ENCODE data around the gene PPP3CA.
"Not testable (repeated sequence)": the region's sequence is repeated elsewhere in the genome, so short reads cannot be mapped to it uniquely, and the experiment has no call there.

The PPP3CA gene

DNA sequence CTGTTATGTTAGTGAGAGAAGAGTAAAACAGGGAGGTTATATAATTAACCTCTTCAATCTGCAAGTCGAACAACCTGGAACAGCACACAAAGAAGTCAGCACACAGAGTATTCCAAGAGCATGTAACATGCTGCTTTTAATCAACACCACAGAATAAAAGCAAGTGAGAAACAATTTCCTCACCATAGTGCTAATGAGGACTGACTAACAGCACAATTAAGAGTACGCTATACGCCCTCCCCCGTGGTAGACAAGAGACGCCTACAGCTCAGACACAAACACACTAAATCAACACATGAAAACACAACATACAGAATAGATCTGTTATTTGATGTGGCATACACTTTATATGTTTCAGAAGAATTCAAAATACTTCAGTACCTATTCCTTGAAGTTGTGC, 103.0 kb downstream of the PPP3CA start:
- no peak for DNase-seq

GRCh38 chr4:101242441-101242840, 104.9 kb downstream of the PPP3CA start:
- DNase-seq, result no peak

DNA sequence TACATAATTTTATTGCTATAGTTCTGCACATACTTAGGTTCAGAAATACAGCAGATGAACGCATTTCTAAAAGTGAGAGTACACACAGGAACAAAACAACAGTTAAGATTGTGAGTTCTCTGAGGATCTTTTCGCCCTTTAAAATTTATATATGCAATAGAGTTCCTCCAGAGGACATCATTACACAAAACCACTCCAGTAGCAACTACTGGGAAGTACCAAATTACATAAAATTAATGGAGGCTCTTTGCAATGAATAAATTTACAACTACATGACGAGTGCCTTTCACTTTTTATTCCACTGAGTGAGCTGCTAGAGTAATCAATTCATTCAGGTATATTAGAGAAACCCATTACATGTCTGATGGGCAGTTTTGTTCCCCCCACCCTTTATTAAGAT, 107.2 kb downstream of the PPP3CA start:
- no peak for DNase-seq

- DNase-seq, result no peak
Measured at GRCh38 chr4:101239665-101240064, 107.7 kb downstream of the PPP3CA start.

GRCh38 chr4:101238706-101239105, 108.6 kb downstream of the PPP3CA start:
- no peak for DNase-seq

- no peak for DNase-seq
Measured at GRCh38 chr4:101237773-101238172, 109.6 kb downstream of the PPP3CA start.

DNA sequence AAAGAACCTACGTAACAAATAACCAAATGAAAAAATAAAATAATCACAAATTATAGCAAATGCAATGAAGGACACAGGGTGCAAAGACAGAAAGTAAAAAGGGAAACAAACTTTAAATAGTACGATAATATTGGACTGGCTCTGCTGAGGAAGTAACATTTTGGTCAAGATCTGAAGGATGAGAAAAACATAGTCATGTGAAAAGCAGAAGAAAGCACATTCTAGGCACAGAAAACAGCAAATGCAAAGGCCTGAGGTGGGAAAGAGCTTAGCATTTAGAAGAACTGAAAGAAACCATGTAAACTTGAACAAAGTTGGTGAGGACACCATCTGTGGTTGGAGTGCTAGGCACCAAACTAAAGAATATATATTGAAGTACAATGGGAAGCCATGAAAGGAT, 111.2 kb downstream of the PPP3CA start:
- no peak for DNase-seq

GRCh38 chr4:101234141-101234540, 113.2 kb downstream of the PPP3CA start:
- not testable (repeated sequence) for DNase-seq

GRCh38 chr4:101232074-101232776, 115.1 kb downstream of the PPP3CA start:
- peak in 1 of 2 donors; percentile 15 for DNase-seq

- no peak for DNase-seq
Measured at GRCh38 chr4:101230801-101231426, 116.4 kb downstream of the PPP3CA start.

- DNase-seq, result no peak
Measured at GRCh38 chr4:101229116-101229515, 118.2 kb downstream of the PPP3CA start.

GRCh38 chr4:101227715-101228114, 119.6 kb downstream of the PPP3CA start:
- no peak for DNase-seq

DNA sequence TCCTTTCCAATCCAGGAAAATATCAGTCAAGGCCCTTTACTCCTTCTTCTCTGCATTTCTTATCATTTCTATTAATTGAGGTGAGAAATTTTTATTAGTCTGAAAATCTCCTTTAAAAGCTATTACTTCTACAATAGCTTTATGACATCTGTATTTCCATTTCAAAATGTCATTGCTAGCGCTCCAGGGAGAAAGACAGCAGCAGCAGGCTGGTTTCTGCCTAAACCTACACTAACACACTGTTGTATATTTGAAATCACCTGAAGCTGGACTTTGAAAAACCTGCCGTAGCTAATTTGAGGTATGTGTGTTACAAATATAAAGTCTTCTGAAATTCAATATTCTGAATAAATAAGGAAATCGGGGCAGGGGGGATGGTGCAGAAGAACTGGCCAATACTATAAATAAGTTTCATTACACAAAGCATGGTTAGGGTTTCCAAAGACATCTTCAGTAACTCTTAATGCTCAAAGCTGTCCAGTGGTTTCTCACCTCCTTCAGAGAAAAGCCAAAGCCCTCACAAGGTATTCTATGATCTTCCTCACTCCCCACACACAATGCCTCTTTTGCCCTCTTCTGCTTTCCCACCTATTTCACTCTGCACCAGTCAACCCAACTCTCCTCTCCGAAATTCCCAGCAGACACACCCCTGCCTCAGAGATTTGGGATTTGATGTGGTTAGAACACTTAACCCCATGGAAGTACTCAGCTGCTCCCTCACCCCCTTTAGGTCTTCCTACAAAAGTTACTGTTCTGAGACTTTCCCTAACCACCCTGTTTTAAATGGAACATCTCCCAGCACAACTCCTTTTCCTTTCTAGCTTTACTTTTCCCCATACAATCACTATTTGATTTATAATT, 122.7 kb downstream of the PPP3CA start:
- DNase-seq, result peak in 1 of 2 donors; percentile 5

DNA sequence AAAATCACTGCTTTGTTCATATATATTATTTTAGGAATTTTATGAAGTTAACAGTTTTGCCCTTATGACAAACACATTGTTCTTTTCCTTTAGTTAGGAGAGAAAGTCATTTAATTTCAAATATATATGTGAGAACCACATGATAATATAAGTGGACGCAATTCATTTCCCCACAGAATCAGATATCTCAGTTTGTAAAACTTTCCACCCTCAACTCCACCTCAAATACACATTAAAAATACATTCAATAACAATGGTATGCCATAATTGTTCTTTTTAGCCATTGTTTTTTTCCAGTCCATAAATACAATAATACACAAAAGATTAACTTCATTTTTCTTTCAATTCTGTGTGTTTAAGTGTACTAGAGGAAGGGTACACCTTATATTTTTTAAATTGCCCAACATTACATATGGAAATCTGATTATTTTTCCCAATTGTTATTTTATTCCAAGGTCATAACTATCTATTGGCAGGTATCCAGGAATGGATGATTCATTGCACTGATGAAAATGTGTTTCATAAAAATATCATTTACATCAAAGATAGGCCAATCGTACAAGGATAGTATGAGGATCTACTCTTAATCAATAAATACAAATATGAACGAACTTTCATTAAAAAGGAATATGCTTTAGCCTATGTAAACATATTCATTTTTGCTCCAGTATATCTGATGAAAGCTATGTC, 125.0 kb downstream of the PPP3CA start:
- DNase-seq, result no peak

DNA sequence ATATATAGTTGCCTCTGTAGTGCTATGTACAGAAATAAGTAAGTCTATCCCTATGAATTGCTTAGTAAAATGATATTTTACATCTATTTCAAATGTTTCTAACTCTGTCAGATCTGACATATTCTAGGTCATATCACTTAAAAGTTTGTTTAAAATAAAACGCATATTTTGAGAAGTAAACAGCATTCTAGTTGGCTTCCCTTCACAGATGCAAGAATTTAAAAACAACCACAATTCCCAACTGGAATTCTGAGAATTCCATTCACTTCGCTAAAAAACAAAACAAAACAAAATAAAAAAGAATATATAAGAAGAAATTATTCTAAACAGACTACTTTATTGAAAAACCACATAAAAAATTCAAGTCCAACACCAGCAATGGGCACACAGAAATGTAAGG, 126.0 kb downstream of the PPP3CA start:
- DNase-seq, result no peak

- DNase-seq, result no peak
Measured at GRCh38 chr4:101218894-101219293, 128.4 kb downstream of the PPP3CA start.

GRCh38 chr4:101218346-101218745, 129.0 kb downstream of the PPP3CA start:
- no peak for DNase-seq

- no peak for DNase-seq
Measured at GRCh38 chr4:101217353-101218031, 129.8 kb downstream of the PPP3CA start.

DNA sequence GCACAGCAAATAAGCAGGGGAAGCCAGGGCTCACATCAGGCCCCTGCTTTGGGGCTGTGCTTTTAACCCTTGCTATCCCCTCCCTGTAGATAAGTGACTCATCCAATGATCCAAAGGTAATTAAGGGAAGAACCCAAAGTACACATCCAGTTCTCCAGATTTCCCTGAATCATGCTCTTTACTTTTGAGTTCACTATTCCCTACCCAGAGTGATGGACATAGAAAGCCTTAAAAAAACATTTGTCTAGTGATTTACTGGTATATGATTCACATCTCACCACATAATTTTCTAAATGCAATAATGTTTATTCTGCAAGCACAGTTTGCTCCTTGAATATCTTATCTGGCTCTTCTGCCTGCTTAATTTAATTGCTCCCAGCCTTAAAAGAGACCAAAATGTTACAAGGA, 136.2 kb downstream of the PPP3CA start:
- no peak for DNase-seq

DNA sequence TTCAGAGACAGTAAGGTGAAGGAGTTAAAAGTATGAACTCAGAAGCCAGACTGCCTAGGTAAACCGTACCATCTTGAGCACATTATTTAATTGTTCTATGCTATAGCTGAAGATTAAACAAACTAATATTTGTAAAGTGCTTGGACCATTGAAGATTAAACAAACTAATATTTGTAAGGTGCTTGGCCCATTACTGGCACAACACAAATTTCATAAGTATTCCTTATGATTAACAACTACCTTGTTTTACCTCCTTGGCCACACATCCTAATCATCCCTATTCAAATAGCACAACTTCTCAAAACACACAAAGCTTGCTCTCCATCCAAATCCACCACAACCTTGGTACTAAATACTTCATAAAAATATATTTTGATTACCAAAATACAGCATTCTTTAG, 137.0 kb downstream of the PPP3CA start:
- DNase-seq, result no peak

DNA sequence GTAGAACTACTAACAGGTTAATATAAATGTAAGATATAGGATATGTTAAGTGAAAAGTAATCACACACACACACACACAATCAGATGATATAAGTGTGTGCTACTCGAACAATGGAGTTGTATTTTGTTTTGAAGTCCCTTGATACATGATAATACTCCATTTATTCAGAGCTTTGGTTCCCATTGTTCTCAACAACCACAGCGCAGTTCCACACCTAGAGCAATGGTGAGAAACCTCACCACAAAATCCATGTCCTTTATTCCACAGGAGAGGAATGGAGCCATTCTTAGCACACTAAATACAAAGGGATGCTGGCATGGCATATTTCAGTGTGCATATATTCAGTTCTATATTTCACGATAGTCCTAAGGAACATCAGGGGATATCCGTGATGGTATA, 139.2 kb downstream of the PPP3CA start:
- no peak for DNase-seq

- peak; percentile 58 to 70 for DNase-seq
Measured at GRCh38 chr4:101205916-101206315, 141.4 kb downstream of the PPP3CA start.

DNA sequence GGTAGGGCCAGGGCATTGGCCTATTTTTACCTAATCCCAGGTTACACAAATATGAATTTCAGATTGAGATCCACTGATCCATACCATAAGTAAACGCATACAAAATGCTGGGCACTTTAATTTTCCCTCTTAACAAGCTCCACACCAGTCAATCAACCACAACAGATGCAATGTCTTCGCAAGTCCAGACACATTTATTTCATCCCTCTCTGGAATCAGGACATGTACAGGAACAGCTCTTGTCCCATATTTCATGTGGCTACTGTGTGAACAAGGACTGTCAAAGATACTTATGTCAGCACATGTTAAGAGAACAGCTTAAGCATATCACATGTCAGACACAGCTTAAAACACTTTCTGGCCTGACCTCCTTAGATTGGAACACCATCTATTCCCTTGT, 145.9 kb downstream of the PPP3CA start:
- DNase-seq, result no peak
